ENCODE data around the gene ABLIM2.

DNA sequence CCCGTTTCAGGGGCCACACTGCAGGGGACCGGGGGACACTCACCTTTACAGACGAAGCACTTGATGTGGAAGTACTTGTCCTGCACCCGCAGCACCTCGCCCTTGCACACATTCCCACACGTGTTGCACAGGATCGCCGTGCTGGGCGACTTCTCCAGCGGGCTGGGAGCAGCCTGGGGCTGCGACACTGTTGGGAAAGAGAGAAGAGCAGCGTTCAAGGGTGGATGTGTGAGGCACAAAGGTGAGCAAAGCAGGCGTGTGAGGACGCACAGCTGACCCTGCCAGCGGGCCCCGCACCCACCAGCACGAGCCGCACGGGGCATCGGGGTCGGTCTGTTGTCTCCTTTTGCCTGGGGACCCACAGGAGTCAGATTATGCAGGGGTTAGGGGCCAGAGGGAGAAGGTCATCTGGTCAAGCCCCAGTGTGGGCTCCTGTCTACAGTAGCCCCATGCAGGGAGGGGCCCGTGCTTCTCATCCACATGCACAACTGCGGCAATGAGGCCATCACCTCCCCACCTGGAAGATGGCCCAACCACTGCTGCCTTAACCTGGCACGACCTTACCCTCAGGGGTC is 52.1 kb downstream of the ABLIM2 start:
- TF ChIP-seq CTCF (IDR thresholded peaks at IDR 0.05) (no peak), EZH2 (IDR thresholded peaks at IDR 0.05; ENCODE audit: borderline replicate concordance, insufficient read depth, low read depth, low read length, poor library complexity, severe bottlenecking) (no peak)
